Stimulated activated CD4-positive, alpha-beta T cell treated with anti-CD3 and anti-CD28 coated beads, Interleukin-12 subunit alpha, Interleukin-12 subunit beta, amount 100 ng/mL, for 4 hours (primary cell): ENCODE measurements around the gene ACAD11.

Experiments used
- DNase-seq: peaks from one replicate; pipeline ENCODE4 v3.0.0-alpha.2; 2020

ACAD11 gene

DNA sequence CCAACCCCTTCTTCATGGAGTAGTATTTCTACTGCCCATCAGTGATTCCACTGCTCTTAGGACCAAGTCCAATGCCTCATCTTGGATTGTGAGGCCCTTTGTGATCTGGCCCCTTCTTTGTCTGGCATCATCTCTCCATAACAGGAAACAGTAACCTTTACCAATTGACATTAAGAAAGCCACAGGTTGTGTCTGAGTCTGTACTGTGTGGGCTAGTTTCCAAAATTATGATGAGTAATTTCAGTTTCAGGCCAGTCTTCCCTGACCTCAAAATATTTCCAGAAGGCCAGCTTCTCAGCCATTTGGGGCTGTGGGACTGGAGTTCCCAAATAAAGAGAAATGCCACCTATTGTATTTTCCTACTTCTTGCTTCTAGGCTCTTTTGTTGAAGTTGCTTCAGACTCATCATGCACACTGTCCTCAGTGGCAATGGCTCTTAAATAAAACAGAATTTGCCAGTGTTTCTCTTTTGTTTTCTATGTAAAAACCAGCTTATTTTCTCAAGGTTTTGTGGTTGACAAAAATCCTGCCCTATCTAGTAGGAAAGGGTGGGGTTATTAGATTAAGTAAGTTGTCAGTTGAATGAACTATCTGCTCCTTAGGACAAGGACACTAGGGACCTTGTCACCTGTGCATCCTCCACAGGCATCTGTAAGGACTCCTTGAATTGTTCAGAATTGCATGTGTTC, 109.6 kb downstream of the ACAD11 start:
- DNase-seq = no peak

DNA sequence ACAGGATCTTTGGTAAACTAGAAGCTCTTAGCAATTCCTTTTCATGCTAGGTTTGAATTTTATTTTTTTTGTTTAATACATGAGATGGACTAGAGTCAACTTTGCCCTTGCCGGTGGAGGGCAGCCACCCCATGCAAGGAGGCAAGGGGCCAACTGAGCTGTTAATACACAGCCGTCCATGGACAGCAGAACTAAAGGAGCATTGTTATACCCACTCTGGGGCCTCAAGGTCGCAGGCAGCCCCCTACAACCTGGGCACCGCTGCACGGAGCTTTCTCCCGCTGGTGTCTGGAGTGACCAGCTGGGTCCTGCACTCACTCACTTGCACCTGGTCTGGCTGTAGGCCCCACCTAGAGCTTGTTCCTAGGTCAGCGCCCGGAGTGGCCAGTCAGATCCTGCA, 110.4 kb downstream of the ACAD11 start:
- no peak for DNase-seq

- DNase-seq = no peak
Measured at GRCh38 chr3:132545471-132545870, 114.1 kb downstream of the ACAD11 start.

DNA sequence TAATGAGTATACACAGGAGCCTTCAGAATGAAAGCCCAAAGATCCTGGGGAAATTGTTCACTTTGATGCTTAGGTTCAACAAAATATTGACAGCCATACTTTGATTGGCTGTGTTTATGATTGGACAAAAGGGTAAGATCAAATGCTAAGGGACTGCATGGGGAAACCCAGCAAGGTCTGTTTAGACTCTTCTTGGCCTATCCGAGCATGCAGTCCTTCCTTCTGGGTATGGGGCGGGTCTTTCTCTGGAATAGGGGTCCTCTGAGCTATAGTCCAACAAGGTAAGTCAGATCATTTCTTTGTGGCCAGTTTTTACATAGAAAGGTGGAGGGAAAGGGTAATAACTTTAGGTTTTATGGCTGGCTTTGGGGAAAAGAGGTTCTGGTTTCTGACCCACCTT, 115.5 kb downstream of the ACAD11 start:
- DNase-seq = no peak

DNA sequence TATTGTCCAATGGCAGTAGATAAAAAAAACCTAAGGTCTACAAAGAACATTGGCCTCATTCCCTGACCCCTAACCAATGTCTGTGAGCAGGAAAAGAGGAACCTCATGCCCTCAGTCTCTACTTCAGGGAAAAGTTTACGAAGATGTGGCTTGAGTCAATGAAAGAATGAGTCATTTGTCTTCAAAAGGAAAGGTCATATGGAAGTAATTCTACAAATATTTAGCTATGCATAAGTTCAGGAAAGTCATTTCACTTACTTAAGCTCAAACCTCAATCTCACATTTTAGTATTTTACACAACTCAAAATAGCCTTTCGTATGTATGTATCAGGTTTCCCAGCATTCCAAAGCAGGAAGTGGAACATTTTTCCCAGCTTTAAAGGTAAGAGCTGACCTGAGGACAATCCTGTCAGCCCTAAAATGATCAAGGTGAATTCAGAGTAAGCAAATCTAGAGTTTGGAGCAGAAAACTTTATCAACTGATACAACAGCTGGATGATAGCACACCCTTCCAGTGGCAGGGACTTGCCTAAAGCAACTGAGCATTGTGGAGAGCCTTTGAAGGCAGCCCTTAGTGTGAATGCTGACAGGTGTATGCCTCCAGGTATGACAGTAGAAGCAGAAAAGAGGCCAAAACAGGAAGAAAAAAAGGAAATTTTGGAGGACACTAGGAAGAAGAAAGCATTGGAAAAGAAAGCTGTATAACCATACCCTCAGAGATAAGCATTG, 116.4 kb downstream of the ACAD11 start:
- no peak for DNase-seq

GRCh38 chr3:132542577-132542976, 117.0 kb downstream of the ACAD11 start:
- DNase-seq = no peak

DNA sequence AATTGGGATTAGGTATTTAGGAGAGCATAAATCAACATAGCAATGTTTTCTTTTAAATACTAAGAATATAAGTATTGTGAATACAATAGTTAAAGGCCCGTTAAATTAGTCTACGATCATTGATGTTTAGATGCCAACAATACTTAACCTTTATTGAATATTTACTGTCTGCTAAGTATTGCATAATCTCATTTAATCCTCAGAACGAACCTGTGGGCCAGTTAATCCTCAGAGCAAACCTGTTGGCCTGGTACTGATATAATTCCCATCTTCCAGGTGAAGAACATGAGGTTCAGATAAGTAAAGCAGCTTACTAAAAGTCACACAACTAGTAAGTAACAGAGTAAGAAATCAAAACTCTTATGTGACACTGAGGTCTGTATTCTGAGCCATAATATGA, 119.9 kb downstream of the ACAD11 start:
- DNase-seq = no peak

- no peak for DNase-seq
Measured at GRCh38 chr3:132538072-132538471, 121.5 kb downstream of the ACAD11 start.

- DNase-seq = no peak
Measured at GRCh38 chr3:132537297-132537696, 122.3 kb downstream of the ACAD11 start.

- DNase-seq = no peak
Measured at GRCh38 chr3:132536442-132537153, 123.0 kb downstream of the ACAD11 start.

DNA sequence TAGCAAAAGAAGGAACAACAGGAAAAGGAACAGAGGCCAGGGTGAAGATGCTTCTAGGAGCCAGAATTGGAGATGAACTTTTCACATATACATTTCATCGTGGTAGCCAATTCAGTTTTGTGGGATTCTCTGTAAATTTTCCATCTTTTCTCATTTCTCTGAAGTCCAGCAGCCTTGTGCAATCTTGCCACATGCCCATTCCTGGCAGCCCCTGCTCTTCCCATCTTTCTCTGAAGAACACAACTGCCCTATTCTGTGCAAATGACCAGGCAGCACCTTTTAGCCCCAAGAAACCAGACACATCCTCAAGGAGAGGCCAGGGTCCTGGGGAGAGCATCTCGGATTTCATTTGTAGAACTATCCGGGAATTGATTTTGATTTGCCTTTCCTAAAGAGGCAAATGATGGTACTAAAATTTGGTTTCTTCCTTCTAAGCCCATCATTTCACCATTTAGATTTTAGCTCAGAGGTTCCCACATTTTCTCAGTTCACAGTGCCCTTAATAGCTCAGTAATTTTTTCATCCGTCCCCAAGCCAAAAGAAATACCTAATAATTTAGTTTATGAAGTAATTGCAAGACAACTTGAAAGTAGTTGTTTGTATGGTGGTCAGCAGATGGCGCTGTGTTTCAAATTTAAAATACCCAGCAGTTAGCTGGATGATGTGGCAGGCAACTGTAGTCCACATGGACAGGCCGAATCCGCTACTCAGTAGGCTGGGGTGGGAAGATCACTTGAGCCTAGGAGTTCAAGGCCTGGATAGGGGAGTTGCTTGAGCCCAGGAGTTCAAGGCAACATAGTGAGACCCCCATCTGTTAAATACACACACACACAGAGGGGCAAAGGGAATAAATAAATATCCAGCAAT, 123.8 kb downstream of the ACAD11 start:
- peak; percentile 41 for DNase-seq

- no peak for DNase-seq
Measured at GRCh38 chr3:132530624-132531023, 129.0 kb downstream of the ACAD11 start.

- no peak for DNase-seq
Measured at GRCh38 chr3:132522353-132522752, 137.3 kb downstream of the ACAD11 start.

DNA sequence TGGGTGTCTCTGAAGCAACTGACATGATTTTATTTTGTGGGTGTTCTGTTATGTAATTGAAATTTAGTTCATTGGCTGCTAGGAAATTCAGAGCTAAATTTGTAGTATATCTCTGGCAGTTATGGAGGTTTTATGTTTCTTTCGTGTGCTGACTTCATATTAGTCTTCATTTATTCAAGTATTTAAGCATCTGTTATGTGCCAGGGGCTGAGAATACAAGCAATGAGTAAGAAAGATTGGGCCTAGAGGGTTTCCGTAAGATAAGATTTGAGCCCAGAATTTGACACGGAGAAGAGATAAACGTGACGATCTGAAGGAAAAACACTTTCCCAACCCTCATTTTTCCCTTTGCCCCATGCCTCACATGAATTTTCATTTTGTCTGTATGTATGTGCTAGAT, 137.7 kb downstream of the ACAD11 start:
- DNase-seq = no peak

- DNase-seq = no peak
Measured at GRCh38 chr3:132519914-132520313, 139.7 kb downstream of the ACAD11 start.

DNA sequence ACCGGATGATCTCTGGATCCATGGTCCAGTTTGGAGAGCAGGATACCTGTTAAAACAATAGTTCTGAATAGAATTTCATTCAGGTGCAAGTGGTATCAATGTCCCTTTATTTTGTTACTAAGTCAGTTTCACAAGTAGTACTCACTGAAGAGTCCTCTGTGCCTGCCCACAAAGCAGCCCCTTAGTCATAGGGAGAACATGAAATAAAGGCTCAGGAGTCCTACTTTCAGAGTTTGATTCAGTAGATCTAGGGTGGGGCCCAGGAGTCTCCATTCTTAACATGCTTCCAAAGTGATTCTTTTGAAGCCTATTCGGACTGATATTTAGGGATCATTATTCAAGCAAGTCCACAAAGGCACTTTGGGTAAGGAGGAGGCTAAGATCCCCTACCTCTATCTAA, 142.3 kb downstream of the ACAD11 start:
- no peak for DNase-seq

GRCh38 chr3:132513057-132513456, 146.6 kb downstream of the ACAD11 start:
- DNase-seq = no peak

- DNase-seq = no peak
Measured at GRCh38 chr3:132509506-132509905, 150.1 kb downstream of the ACAD11 start.

- no peak for DNase-seq
Measured at GRCh38 chr3:132509096-132509495, 150.5 kb downstream of the ACAD11 start.
